Fibroblast of mammary gland (primary cell): Measurements from ENCODE around the gene TAF6L.
A peak's percentile ranks its signal among the peaks of the same experiment; 100 is the strongest.

Experiments
- DNase-seq: peaks from one replicate; pipeline ENCODE4 v3.0.0-alpha.2; 2010; ENCODE audit warnings: low read depth
- H3K4me3 ChIP-seq: 2 replicates; pipeline ENCODE4 v1.5.1; 2011; ENCODE audit warnings: low read depth, mild to moderate bottlenecking, low read length, moderate library complexity; ENCODE audit not compliant: control insufficient read depth
- TF ChIP-seq, protein P1 (sequence below): conservative IDR thresholded peaks from 2 replicates; pipeline ENCODE4 v1.5.1; 2011; ENCODE audit warnings: low read depth, low read length, inconsistent platforms; ENCODE audit not compliant: control insufficient read depth, insufficient read depth

The TAF6L gene

DNA sequence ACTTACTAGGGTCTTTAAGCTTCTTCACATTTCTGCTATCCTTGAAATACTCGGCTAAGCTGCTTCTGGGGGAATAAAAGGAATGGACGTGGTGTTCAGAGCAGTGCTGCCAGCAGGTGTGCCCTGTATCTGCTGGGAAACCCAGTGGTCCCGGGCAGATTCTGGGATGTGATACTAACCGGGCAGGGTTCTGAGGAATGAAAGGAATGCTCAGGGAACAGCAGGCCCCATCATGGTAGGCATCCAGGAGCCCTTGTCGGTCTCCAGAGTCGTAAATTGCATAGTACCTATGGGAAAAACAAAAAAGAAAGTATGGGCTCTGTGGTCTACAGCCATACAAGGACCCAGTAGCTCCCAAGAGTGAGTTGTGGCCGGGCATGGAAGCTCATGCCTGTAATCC is 25.1 kb downstream of the TAF6L start:
- no peak for DNase-seq
- no peak overlapping the region for H3K4me3 ChIP-seq
- TF ChIP-seq, protein P1, sequence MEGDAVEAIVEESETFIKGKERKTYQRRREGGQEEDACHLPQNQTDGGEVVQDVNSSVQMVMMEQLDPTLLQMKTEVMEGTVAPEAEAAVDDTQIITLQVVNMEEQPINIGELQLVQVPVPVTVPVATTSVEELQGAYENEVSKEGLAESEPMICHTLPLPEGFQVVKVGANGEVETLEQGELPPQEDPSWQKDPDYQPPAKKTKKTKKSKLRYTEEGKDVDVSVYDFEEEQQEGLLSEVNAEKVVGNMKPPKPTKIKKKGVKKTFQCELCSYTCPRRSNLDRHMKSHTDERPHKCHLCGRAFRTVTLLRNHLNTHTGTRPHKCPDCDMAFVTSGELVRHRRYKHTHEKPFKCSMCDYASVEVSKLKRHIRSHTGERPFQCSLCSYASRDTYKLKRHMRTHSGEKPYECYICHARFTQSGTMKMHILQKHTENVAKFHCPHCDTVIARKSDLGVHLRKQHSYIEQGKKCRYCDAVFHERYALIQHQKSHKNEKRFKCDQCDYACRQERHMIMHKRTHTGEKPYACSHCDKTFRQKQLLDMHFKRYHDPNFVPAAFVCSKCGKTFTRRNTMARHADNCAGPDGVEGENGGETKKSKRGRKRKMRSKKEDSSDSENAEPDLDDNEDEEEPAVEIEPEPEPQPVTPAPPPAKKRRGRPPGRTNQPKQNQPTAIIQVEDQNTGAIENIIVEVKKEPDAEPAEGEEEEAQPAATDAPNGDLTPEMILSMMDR = no peak

DNA sequence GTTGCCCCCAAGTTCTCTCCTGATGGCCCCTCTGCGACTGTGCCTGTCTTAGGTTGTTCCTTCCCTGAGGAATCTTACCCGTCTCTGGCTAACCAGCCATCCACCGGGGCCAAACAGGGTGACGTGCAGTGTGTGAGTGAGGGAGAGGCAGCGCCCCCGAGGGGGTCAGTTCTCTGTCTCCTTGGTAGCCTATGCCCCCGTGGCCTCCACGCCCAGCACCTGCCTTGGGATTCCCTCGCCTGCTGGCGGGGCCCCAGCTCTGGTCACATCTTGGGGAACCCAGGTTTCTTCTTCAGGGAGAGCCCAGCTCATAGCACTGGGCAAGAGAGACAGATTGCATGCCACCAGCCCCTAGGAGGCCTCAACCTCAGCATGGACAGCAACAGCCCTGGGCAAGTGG is 28.3 kb downstream of the TAF6L start:
- DNase-seq = no peak
- TF ChIP-seq, protein P1 = no peak
- H3K4me3 ChIP-seq = no peak overlapping the region

DNA sequence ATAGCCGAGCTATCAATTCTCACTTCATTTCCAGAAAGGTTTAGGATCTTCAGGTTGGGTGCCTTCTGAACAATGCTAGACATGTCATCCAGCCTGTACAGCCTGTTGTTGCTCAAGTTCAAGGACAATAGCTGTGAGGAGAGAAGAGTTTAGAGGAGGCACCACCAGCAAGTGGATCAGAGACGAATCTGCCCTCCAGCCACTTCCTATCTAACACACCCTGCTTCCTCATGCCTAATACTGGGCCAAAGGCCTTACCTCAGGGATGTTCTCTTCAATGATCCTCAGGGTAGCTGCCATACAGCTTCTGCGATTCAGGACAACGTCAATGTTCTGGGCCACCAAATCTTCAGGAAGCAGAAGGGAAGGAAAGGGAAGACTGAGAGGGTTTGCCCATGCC is 29.9 kb downstream of the TAF6L start:
- no peak for DNase-seq
- TF ChIP-seq, protein P1 = no peak
- no peak overlapping the region for H3K4me3 ChIP-seq

DNA sequence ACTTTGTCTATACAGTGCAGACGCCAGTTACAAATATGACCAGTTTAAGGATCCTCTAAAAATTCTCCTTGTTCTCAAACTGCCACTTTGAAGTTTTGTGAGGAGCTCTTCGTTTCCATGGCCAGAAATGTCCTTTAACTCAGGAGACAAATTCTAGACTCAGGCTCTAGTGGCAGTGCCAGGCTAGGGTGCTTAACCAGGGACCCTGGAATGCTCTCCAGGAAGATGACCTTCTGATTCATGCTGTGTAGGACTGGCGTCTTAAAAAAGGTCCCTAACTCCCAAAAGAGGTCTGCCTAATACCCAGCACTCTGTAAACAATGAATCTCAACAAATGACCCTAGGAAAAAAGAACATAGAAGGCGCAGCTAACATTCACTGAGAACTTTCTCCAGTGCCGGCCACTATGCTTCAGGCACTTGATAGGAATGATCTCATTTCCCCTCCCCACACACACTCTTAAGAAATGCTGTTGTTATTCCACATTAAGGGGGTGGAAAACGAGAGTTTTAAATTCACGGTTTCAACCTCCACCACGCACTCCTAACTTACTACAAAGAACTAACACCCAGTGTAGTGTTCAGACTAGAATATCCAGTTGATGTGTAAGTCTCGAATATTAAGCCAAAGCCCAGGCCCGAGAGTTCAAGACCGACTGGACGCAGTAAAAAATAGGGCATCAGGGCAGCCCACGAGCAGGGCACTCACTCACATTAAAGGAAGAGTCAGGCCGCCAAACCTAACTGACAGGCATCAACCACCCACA is 33.3 kb downstream of the TAF6L start:
- TF ChIP-seq, protein P1 = no peak
- peak overlapping the region; percentile 91 for H3K4me3 ChIP-seq
- DNase-seq = peak; percentile 47

DNA sequence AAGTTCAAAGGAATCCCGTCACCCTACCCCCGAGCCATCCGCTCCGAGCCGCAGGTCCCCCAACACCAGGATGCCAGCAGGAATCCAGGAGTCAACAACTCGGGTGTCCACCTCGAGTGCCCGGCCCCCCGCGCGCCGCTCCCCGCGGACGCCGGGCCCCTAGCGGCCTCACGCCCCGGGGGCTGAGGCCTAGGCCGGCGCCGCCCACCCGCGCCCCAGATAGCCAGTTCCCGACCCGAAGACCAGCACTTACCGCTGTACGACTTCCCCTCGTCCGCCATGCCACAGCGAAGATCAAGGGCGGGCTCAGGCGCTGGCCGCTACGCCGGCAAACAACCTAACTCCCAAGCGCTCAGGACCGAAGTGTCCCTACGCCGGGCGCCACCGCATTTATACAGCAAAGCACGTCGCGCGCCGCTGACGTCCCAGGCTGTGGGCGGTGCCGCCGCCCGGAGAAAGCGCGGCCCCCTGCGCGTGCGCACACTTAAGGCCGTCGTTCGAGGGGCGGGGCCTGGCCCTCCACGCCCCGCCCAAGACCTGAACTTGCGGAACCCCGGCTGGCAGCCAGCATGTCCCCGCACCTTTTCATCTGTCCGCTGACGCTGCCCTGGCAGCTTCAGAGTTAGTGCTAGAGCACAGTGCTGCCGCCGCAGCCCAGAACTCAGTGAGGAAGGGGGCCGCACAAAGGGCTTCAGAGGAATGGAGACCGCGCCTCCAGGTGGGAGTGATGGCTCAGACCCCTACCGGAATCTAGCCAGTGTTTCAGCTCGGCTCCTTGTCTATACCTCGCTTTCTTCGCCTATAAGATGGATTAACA is 34.1 kb downstream of the TAF6L start, which contains the start of gene NXF1:
Gene NXF1 (minus strand): TSS at position 365 of the 817 bp plus-strand sequence. CDS start 84 bp downstream, at position 281.
- H3K4me3 ChIP-seq = peak within 1 kb of the TSS; percentile 91
- TF ChIP-seq, protein P1 = no peak
- DNase-seq = peak; percentile 90

DNA sequence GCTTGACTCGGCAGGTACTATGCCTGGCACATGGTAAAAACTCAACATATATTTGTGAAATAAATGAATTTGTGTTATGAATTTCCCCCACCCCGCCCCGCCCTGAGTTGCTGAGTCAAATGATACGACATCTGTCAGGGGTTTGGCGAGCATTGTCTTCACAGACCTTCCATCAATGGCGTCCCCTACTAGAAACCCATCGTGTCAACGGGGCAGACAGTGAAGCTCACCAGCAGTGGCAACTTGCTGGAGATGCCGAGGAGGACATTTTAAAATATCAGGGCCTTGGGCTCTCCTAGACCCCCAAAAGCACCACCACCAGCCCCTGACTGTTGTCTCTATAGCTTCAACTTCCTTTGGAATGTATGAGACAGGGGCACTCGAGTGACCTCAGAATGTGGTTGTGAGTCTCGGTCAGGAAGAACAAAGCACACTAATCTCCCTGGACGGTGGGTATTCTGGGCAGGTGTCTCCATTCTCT is 34.8 kb downstream of the TAF6L start:
- DNase-seq = no peak
- peak overlapping the region; percentile 91 for H3K4me3 ChIP-seq
- TF ChIP-seq, protein P1 = no peak
